MM.1S (cell line): Measurements from ENCODE around the gene PCDHA6.
A peak's percentile ranks its signal among the peaks of the same experiment; 100 is the strongest.
"Not testable (repeated sequence)": the region's sequence is repeated elsewhere in the genome, so short reads cannot be mapped to it uniquely, and the experiment has no call there.

Source experiments
- DNase-seq: peaks from one replicate; pipeline ENCODE4 v3.0.0-alpha.2; 2015
- H2AFZ ChIP-seq: fragments of 300-600 bp; sonication (generic); 2 replicates; pipeline ENCODE4 v1.6.0; 2016; ENCODE audit warnings: antibody characterized with exemption, low read length
- H3F3A ChIP-seq: fragments of 300-600 bp; sonication (generic); 2 replicates; pipeline ENCODE4 v1.6.1; 2016; ENCODE audit warnings: mild to moderate bottlenecking, antibody characterized with exemption, low read length, moderate library complexity, mixed read lengths; ENCODE audit not compliant: insufficient read depth
- H3K27ac ChIP-seq: fragments of 300-600 bp; sonication (generic); 2 replicates; pipeline ENCODE4 v1.5.1; 2016; ENCODE audit warnings: mild to moderate bottlenecking, low read length
- H3K27me3 ChIP-seq: fragments of 300-600 bp; sonication (generic); replicated peaks from 2 replicates; pipeline ENCODE4 v1.6.0; 2016; ENCODE audit warnings: low read length; ENCODE audit not compliant: insufficient read depth
- H3K36me3 ChIP-seq: fragments of 300-600 bp; sonication (generic); replicated peaks from 2 replicates; pipeline ENCODE4 v1.6.1; 2016; ENCODE audit warnings: mild to moderate bottlenecking, low read length, mixed read lengths; ENCODE audit not compliant: insufficient read depth
- H3K4me1 ChIP-seq: fragments of 300-600 bp; sonication (generic); 2 replicates; pipeline ENCODE4 v1.6.1; 2016; ENCODE audit warnings: low read length, mixed read lengths
- H3K4me2 ChIP-seq: fragments of 300-600 bp; sonication (generic); 2 replicates; pipeline ENCODE4 v1.6.0; 2016; ENCODE audit warnings: low read depth, low read length
- H3K4me3 ChIP-seq: fragments of 300-600 bp; sonication (generic); 2 replicates; pipeline ENCODE4 v1.5.1; 2016; ENCODE audit warnings: low read length, mixed read lengths
- H3K79me2 ChIP-seq: fragments of 300-600 bp; sonication (generic); 2 replicates; pipeline ENCODE4 v1.6.1; 2016; ENCODE audit warnings: mixed run types, low read length, mixed read lengths
- H3K9ac ChIP-seq: fragments of 300-600 bp; sonication (generic); 2 replicates; pipeline ENCODE4 v1.6.1; 2016; ENCODE audit warnings: low read length, mixed read lengths
- H3K9me2 ChIP-seq: fragments of 300-600 bp; sonication (generic); replicated peaks from 2 replicates; pipeline ENCODE4 v1.6.1; 2016; ENCODE audit warnings: mild to moderate bottlenecking, low read length, mixed read lengths; ENCODE audit not compliant: insufficient read depth
- H3K9me3 ChIP-seq: fragments of 300-600 bp; sonication (generic); replicated peaks from 2 replicates; pipeline ENCODE4 v1.6.1; 2016; ENCODE audit warnings: mild to moderate bottlenecking, low read length, mixed read lengths; ENCODE audit not compliant: insufficient read depth
- H4K20me1 ChIP-seq: fragments of 300-600 bp; sonication (generic); 2 replicates; pipeline ENCODE4 v1.6.1; 2016; ENCODE audit warnings: mild to moderate bottlenecking, low read length, moderate library complexity, mixed read lengths; ENCODE audit not compliant: insufficient read depth
- CTCF ChIP-seq: fragments of 300-600 bp; sonication (generic); IDR thresholded peaks from 2 replicates; pipeline ENCODE4 v1.5.1; 2016; ENCODE audit warnings: antibody characterized with exemption, low read length, mixed read lengths
- EZH2 ChIP-seq: fragments of 300-600 bp; sonication (generic); optimal IDR thresholded peaks from 2 replicates; pipeline ENCODE3; 2017; ENCODE audit warnings: low read depth, mild to moderate bottlenecking, antibody characterized with exemption, low read length, mixed read lengths
- EZH2phosphoT487 ChIP-seq: fragments of 300-600 bp; sonication (generic); IDR thresholded peaks from 2 replicates; pipeline ENCODE4 v1.6.1; 2018; ENCODE audit warnings: antibody characterized with exemption, low read length

The PCDHA6 gene

GRCh38 chr5:140802781-140803271, 24.9 kb upstream of the PCDHA6 start:
- no peaks in the 10 kb centered on the region for H3K36me3 ChIP-seq
- H3F3A ChIP-seq: no peaks in the 10 kb centered on the region
- no peaks in the 10 kb centered on the region for H3K79me2 ChIP-seq
- no peak for DNase-seq
- H3K4me1 ChIP-seq: no peaks in the 10 kb centered on the region
- H3K9me2 ChIP-seq: no peaks in the 10 kb centered on the region
- TF ChIP-seq CTCF (no peak), EZH2 (no peak), EZH2phosphoT487 (no peak)
- H3K27ac ChIP-seq: no peak overlapping the region
- no peaks in the 10 kb centered on the region for H4K20me1 ChIP-seq
- H3K4me3 ChIP-seq: no peak overlapping the region
- H3K9me3 ChIP-seq: no peaks in the 10 kb centered on the region
- H3K4me2 ChIP-seq: no peak overlapping the region
- no peaks in the 10 kb centered on the region for H3K27me3 ChIP-seq
- H3K9ac ChIP-seq: no peak overlapping the region
- H2AFZ ChIP-seq: no peak overlapping the region

GRCh38 chr5:140806834-140807775, 20.7 kb upstream of the PCDHA6 start, which contains the start of gene PCDHA4:
Gene PCDHA4, plus strand, starts transcription at chr5:140807068.
- no peaks in the 10 kb centered on the region for H3F3A ChIP-seq
- no peak within 1 kb of the TSS for H3K4me2 ChIP-seq
- H3K4me1 ChIP-seq: no peaks in the 10 kb centered on the region
- no peak within 1 kb of the TSS for H3K27ac ChIP-seq
- H3K27me3 ChIP-seq: no peaks in the 10 kb centered on the region
- peak; percentile 27 for TF ChIP-seq CTCF
- no peak for TF ChIP-seq EZH2phosphoT487
- DNase-seq: no peak
- H3K79me2 ChIP-seq: no peaks in the 10 kb centered on the region
- no peak within 1 kb of the TSS for H2AFZ ChIP-seq
- no peaks in the 10 kb centered on the region for H4K20me1 ChIP-seq
- H3K9ac ChIP-seq: no peak within 1 kb of the TSS
- H3K9me3 ChIP-seq: no peaks in the 10 kb centered on the region
- H3K9me2 ChIP-seq: no peaks in the 10 kb centered on the region
- H3K4me3 ChIP-seq: no peak within 1 kb of the TSS
- no peaks in the 10 kb centered on the region for H3K36me3 ChIP-seq

GRCh38 chr5:140808241-140808888, 19.4 kb upstream of the PCDHA6 start:
- H4K20me1 ChIP-seq, H3K9me3 ChIP-seq, H3K9ac ChIP-seq, H2AFZ ChIP-seq, H3F3A ChIP-seq, H3K27me3 ChIP-seq, H3K4me1 ChIP-seq, DNase-seq, H3K27ac ChIP-seq, H3K36me3 ChIP-seq, H3K79me2 ChIP-seq, H3K9me2 ChIP-seq, H3K4me3 ChIP-seq, H3K4me2 ChIP-seq: not testable (repeated sequence)

- H3K4me3 ChIP-seq: no peak overlapping the region
- no peaks in the 10 kb centered on the region for H3K9me2 ChIP-seq
- H3K36me3 ChIP-seq: no peaks in the 10 kb centered on the region
- no peaks in the 10 kb centered on the region for H3K4me1 ChIP-seq
- TF ChIP-seq CTCF (no peak), EZH2phosphoT487 (no peak), EZH2 (no peak)
- no peaks in the 10 kb centered on the region for H3K9me3 ChIP-seq
- no peak overlapping the region for H2AFZ ChIP-seq
- no peak overlapping the region for H3K4me2 ChIP-seq
- no peak overlapping the region for H3K27ac ChIP-seq
- no peaks in the 10 kb centered on the region for H4K20me1 ChIP-seq
- H3K9ac ChIP-seq: no peak overlapping the region
- H3F3A ChIP-seq: no peaks in the 10 kb centered on the region
- no peak for DNase-seq
- no peaks in the 10 kb centered on the region for H3K79me2 ChIP-seq
- H3K27me3 ChIP-seq: no peaks in the 10 kb centered on the region
These were observed 18.9 kb upstream of the PCDHA6 start for GRCh38 chr5:140808889-140809291.
